Fibroblast of lung (primary cell): ENCODE data around the gene ASPN.

Source experiments
- CTCF ChIP-seq, 2 donors: IDR thresholded peaks in 1 of 2; conservative IDR thresholded peaks in 1 of 2; 1 replicate in 1 of 2; 2 replicates in 1 of 2; pipeline ENCODE4 v1.5.1; 2011 to 2012; ENCODE audit warnings: low read length in 2 of 2, control low read depth in 1 of 2, inconsistent platforms in 1 of 2, low read depth in 1 of 2, mild to moderate bottlenecking in 1 of 2
- EZH2 ChIP-seq: IDR thresholded peaks from 2 replicates; pipeline ENCODE4 v1.5.1; 2012; ENCODE audit warnings: low read length, control low read depth, mild to moderate bottlenecking; ENCODE audit errors: missing control alignments

- TF ChIP-seq CTCF (conservative IDR thresholded peaks at IDR 0.05 in 1 of 2, IDR thresholded peaks at IDR 0.05 in 1 of 2; ENCODE audit: low read depth in 1 of 2, low read length in 2 of 2) (no peak), EZH2 (no peak)
Observed at GRCh38 chr9:92504881-92505280, 22.6 kb upstream of the ASPN start.
